Embryonic facial prominence (tissue), 1 donor: Measurements from ENCODE around the gene MMRN1.

Experiments
- DNase-seq: peaks from one replicate; pipeline ENCODE4 v3.0.0-alpha.2; 2016; ENCODE audit errors: extremely low spot score

The MMRN1 gene

DNA sequence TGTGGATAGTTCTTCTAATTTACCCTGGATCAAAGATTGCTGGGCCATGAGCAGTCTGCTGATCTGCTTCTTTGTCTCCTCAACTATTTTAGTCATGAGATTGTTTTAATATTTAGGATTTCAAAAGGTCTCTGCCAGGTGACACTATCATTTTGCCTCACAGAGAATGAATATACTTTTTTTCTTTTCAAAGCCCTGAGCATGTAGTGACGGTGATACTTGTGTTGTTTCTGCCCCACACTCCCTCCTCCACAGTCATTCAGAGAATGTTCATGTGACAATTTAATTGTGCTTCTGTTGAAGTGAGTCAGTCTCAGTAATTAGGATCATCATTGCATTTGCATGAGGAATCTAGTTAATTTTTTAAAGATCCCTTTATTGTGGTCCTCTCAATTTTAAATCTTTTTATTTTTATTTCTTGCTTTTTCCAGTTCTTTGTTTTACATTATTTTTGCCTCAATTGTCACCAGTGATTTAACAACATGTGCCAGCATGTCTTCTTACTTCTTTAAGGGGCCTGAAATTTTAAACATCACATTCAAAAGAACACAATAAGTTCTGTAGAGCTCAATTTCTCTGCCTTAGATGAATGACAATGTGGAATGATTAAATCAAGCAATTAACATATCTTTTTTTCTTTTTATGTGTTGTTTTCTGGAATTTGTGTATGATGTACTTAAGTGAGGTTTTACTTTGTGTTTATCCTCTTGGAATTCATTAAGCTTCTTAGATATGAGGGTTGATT lies 12.3 kb downstream of the MMRN1 start:
- no peak for DNase-seq

DNA sequence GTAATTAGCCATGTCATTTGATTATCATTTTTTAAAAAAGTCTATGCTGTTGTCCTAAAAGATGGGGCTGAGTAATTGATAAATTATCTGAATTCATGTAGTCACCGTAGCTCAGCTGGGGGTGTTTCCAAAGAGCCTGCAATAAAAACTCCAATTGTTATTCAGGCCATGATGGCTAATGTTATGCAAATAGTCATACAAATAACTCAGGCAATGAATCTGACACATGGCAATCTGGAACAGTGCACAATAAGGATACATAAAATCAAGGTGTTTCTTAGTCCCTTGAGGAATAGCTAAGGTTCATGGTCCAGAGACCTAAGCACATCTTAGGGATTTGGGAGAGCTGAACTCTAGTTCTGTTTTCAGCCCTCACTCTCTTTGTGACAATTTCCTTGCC lies 15.2 kb downstream of the MMRN1 start:
- no peak for DNase-seq

DNA sequence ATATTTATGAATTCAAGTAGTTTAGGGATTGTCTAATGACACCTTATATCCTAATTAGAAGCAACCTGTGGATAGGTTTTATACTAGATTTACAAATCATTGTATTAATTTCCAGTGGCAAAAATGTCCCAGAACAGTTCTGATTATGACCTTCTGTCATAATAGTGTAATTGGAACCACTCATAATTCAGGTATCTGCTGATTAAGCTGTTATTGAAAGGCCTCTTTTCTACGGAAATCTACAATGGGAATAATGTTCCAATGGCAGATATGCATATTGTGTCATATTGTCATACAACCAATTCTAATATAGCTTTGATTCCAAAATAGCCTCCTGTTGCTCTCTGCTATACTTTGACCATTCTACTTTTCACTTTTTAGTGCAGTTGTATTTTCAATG lies 19.0 kb downstream of the MMRN1 start:
- DNase-seq: no peak

DNA sequence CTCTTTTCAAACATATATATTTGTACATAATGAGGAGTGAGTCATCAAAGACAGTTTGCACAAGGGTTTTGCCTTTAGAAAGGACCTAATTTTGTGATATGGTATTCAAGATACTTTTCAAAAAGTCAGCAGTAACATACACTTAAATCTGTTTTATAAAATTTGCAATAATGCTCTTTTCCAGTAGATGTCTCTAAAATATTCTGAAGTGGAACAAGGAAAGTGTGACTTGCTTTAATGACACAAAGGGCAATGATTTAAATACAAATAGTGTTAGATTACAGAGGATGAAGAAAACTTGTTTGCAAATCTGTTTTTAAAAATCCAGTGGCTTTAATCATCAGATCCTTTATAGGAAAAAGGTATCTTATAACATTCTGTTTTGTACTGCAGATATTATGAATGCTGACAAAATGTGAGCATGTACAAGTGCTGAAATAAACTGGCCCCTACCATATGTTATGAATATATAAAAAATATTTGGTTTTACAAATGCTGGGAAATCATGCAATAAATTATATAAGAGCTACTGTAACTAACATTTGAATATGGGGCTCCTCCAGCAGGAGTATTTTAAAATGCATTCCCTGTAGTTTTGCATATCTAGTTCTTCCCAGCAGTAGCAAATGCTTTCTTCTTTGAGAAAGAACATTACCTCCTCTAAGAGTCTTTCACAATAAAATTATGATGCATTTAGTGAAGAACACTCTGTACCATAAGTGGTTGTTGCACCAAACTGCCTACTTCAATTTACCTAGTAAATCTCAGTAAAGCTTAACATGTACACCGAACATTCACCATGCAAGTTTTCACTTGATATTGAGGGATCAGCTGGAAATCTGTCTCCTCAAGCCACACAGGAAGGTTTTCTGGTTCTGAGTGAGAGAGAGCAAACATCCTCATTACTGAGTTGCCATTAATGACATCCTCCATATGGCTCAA lies 20.2 kb downstream of the MMRN1 start:
- DNase-seq: no peak

DNA sequence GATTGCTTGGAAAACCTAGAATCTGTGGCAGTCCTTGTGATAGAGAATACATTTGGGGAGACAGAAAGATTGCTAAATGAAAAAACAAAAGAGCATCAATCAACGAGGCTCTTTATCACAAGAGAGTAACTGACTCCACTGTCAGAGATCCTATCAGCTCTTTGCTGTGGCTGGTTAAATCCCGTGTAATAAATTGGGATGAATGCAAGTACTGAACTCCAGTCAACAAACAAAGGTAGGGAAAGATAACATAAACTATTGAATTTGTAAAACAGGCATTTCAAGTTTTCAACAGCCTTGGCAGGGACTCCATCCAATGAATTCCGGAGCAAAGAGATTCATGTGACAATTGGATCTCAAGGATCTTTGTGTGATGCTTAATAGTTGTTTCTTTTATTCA lies 21.3 kb downstream of the MMRN1 start:
- DNase-seq: no peak

DNA sequence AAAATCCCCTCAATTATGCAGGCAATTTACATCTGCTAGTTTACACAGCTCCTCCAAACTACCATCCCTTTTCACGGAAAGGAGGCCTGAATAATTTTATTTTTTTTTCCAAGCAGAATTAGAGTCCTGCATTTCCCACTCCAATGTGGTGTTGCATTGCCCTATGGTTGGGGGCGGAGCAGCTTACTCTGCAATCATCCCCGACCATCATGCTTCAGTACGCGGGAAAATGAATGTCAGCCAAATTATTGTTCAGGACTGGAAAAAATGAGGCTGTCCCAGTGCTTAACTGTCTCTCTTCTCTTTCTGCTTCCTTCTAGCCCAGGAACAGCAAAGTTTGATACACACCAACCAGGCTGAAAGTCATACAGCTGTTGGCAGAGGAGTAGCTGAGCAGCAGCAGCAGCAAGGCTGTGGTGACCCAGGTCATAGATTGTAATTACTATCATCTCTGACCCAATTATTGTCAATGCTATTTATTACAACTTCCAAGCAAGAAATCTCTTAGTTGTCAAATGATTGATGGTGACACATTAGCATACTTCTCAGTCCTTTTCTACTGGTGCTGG lies 28.3 kb downstream of the MMRN1 start:
- no peak for DNase-seq

DNA sequence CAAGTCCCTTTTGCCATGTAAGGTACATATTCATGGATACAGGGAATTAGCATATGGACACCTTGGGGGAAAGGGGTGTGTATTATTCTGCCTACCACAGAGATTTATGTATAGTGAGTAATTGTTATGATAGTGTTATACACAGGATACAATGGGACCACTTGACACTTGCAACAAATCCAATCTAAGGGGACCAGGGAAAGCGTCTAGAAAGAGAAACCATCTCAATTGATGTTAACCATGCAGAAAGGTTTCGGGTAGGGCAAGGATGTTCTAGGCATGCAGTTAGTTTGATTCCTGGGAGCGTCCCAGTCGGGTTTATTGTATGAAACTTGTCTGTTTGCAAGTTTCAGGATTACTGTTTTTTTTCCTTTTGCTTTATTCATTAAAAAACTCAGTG lies 34.2 kb downstream of the MMRN1 start:
- no peak for DNase-seq

DNA sequence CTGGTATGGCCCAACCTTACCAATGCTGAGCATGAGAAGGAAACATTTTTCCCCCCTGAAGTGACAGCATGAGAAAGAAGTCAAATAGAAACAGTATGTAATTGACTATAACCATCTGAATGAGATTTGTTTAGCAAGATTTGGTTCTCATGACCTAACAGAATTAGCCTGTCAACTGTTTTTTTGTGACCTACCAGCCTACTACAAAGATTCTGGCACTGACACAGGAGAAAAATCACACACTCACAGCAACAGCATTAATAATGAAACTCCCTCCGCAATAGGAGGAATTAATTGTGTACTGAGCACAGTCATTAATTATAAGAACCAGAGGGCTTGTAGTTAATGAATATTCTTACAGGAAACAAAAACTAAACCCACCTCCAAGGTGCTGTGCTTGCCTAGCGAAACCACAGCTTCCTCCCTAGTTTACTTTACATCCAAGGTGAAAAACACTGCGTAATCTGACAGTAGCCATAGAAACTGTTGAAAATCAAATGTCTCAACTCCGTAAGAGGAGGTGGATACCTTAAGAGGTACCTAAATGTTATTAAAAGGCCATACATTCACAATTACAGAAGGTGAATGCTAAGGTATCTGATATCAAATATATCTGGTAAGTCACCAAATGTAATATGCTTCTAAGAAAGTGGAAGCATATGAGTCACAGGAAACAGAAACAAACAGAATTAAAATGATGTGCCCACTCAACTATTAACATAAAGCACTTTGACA lies 34.9 kb downstream of the MMRN1 start:
- no peak for DNase-seq

DNA sequence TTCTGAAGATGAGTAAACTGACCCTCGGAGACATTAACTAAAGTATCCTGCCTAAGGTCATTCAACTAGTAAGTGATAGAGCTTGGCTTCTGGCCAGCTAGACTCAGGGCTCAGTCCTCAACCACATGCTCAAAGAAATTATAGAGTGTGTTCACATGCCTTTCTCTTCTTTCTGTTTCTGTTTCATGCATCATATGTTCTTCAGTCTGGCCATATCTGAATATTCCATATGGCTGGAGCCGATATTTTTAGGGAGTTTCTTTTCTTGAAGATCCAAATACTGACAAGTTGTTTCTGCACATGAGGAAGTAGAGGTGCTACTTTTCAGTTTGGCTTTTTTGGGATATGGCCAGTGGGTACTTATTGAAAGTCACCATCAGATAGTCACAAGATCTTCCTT lies 44.9 kb downstream of the MMRN1 start:
- DNase-seq: no peak

DNA sequence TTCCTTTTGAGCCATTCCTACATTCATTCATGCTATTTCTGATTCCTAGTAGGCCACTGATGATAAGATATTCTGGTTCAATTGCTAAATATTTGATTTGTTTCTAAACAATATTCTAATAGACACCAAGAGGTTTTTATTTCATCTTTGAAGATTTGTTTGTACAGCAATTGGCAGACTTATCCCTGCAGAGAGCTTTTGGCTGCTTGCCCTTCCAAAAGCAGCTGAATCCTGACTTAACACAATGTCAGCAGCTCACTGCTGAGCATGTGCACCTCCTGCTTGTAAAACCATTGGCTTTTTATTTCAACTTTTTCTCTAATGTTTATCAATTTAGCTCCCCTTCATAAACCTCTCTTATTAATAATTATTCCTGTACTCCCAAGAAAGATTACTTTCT lies 45.3 kb downstream of the MMRN1 start:
- no peak for DNase-seq

DNA sequence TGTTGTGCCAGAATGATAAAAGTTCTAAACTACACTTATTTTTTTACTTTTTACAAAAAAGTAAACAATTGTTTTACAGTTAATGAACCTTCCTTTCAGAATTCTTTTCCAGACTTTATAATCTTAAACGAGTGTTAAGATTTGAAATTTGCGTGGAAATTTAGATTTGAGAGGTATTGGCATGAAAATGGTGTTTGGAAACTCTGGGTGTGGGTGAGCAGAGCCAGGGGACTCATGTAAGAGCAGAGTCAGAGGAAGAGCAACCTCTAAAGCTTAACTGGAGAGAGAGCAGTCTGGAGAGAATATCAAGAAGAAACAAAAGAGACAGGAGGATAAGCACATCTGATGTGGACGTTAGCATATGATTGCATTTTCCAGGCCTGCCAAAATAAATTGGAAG lies 48.2 kb downstream of the MMRN1 start:
- DNase-seq: no peak

DNA sequence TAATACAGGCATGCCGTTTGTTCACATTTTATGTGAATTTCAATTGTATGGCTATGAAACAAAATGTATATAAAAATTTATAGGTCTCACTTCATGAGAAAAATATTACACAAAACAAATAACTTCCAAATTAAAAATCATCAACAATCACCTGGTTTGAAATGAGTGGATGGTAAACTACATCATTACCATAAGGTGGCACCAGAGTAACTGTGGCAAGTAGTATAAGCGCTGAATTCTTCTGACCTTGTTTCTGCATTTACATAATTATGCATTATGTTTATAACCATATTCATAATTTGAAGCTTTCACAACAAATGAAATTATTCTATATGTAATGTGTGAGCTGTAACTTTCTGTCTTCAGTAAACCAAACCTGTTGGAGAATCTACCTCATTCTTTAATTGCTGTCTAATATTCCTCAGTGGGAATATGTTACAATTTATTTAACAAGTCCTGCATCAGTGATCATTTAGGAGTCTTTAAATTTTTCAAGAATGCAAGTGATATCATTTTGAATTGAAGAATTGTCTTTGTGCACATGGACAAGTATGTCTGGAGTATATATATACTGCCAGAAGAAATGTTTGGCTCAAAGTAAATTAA lies 55.2 kb downstream of the MMRN1 start:
- DNase-seq: no peak

DNA sequence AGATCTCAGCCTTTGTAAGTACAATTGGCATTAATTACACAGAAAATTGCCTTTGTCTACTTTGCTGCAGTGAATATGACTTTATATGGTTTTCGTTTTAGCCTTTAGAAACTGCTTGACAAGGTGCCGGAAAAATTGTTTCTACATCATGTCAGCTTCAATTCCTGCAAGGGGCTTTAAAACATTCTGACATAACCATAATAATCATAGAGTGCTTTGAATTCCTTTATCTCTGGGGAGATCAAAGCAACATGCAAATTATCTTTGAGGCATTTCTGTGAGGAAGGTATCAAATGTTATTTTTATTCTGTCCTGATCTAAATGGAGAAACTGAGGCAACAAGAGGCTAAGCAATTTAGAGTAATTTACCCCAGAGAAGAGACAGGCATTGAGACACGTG lies 57.8 kb downstream of the MMRN1 start:
- no peak for DNase-seq

DNA sequence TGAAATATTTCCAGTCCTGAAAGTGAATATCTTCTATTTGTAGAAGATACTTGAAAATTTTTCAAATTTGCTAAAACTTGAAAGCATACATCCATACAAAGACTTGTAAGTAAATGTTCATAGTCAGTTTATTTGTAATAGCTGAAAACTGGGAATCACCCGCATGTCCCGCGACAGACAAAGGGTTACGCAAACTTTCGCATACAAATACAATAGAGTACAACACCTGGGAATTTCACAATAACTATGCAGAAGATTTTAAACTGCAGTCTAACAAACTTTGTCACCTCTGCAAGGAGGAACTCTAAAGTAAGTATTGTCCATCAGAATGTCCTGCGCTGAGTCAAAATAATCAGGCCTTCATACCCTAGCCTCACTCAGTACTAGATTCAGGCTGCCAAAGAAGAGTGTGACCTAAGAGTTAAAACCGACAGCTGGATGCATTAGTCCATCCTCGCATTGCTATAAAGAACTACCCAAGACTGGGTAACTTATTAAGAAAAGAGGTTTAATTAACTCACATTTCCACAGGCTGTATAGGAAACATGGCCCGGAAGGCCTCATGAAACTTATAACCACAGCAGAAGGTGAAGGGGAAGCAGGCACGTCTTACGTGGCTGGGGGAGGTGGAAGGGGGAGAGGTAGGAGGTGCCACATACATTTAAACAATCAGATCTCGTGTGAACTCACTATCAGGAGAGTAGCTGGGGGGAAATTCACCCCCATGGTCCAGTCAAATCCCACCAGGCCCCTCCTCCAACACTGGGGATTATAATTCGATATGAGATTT lies 60.4 kb downstream of the MMRN1 start:
- DNase-seq: no peak

DNA sequence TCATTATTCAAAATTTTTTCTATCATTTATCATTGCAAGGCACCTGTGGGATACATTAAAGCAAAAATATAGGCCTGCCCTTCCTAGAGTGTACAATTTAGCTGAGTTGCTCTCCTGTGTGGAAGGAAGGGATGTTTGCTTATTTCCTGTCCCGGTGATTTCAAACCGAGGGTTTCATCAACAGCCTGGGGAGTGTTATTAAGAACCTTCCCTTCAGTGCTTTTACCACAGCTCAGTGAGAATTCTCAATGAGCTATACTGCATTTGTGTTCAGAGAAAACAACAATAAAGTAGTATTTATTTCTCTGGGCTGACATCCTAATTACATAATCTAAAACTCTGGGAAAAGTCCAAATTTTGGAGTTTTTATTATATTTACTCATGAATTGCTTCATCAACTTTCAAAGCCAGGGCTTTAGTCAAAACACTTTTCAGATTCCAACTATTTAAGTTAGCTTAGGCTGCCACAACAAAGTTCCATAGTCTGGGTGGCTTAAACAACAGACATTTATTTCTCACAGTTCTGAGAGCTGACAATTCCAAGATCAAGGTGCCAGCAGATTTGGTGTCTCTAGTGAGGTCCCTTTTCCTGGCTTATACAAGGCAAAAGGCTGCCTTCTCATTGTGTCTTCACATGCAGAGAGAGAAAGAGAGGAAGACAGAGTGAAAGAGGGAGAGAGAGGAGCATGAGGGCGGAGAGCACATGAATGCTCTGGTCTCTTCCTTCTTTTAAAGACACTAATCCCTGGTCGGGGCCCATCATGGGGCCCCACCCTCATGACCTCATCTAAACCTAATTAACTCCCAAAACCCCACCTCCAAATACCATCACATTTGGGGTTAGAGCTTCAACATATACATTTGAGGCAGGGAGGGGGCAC lies 62.6 kb downstream of the MMRN1 start:
- no peak for DNase-seq

DNA sequence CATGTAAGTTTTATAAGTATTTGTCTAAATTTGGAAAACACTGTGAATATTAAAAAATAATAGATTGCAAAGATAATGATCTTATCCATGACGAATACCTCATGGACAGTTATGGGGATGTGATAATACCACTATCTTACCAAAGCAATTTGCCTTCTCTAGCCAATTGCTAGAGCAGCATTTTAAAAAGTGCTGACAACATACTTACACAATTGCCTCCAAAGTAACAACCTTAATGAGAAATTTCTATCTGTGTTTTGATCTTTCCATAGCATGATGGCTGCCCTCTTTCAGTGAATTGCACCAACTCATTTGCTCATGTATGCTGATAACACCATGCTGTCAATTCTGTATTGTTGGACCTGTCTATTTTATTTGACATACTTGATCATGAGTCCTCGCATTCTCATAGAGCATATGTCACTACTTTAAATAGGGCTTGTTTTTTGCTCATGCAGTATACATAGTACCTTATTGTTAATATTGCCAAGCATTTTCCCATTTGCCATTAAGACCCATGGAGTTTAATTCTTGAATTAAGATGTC lies 87.2 kb downstream of the MMRN1 start:
- DNase-seq: no peak

DNA sequence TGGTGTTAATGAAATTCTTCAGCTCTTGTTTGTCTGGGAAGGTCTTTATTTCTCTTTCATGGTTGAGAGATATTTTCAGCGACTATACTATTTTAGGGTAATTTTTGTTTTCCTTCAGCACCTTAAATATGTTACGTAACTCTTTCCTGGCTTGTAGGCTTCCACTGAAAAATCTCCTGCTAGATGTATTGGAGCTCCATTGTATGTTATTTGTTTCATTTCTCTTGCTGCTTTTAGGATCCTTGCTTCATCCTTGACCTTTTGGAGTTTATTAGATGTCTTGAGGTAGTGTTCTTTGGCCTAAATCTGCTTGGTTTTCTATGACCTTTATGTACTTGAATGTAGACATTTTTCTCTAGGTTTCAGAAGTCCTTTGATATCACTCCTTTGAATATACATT lies 93.6 kb downstream of the MMRN1 start:
- DNase-seq: no peak

DNA sequence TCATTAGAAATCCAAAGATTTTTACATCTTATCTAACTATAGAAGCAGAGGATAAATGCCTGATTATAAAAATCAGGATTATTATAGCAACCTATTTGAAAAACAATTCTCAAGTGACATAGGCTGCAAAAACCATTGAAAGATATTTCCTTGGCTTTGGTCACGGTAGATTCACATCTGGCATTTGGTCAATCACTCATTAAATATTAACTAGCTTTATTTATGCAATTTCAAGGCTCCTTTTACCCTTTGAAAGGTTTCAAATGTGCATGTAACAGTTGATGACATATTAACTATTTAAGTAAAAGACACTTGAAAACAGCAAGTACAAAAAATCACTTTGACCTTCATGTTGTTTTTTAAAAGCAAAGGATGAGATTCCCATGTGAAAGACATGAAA lies 98.1 kb downstream of the MMRN1 start:
- DNase-seq: no peak

DNA sequence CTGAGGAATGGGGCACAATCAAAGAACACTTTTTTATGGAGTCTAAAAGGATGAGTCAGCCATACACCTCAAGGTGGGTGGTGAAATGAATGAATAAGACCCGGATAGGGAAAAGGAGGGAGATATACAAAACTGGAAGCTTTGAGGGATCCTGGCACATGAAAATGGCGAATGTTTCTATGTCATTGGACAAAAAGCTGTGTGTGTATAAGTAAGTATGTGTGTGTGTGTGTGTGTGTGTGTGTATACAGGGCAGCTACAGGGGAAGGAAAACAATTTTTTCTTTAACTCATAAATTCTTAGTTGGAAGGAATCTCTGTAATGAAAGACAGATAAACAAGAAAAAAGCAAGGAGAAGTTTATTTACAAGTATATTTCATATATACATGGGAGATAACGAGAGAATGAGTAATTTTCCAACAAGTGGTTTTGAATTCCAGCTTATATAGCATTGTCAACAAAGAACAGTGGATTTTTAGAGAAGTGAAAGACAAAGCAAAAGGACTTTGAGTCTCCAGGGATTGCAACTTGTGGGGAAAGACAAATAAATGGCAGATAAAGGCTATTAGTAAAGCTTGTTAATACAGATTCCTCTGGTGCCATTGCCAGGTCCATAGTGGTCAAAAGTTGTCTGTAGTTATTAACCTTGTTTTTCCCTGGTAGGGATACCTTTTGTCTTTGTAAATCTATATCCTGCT lies 99.7 kb downstream of the MMRN1 start:
- DNase-seq: no peak
